GM23248 (cell line): ENCODE results near the gene GON4L. TPM values are rescaled to one million over a fixed set of nuclear protein-coding genes. Genes with fewer than 3 reads are reported as not detected.

Experiments used
- DNase-seq: peaks from one replicate; pipeline ENCODE4 v3.0.0-alpha.2; 2015
- H2AFZ ChIP-seq: fragments of 200-600 bp; sonication (generic); 2 replicates; pipeline ENCODE4 v1.6.1; 2016; ENCODE audit warnings: antibody characterized with exemption
- H3F3A ChIP-seq: fragments of 200-600 bp; sonication (generic); 2 replicates; pipeline ENCODE4 v1.6.1; 2016; ENCODE audit warnings: mild to moderate bottlenecking, antibody characterized with exemption, mixed run types; ENCODE audit not compliant: insufficient read depth
- H3K27ac ChIP-seq: fragments of 200-600 bp; sonication (generic); 2 replicates; pipeline ENCODE4 v1.5.1; 2016; ENCODE audit warnings: mild to moderate bottlenecking
- H3K27me3 ChIP-seq: fragments of 200-600 bp; sonication (generic); replicated peaks from 2 replicates; pipeline ENCODE4 v1.6.1; 2016; ENCODE audit warnings: mild to moderate bottlenecking; ENCODE audit not compliant: insufficient read depth
- H3K36me3 ChIP-seq: fragments of 200-600 bp; sonication (generic); 2 replicates; pipeline ENCODE4 v1.6.1; 2016; ENCODE audit warnings: low read depth, mild to moderate bottlenecking
- H3K4me1 ChIP-seq: fragments of 200-600 bp; sonication (generic); 2 replicates; pipeline ENCODE4 v1.6.1; 2016; ENCODE audit warnings: mild to moderate bottlenecking; ENCODE audit not compliant: insufficient read depth
- H3K4me2 ChIP-seq: fragments of 200-600 bp; sonication (generic); one replicate; pipeline ENCODE4 v1.6.1; 2016; ENCODE audit warnings: mild to moderate bottlenecking; ENCODE audit not compliant: unreplicated experiment
- H3K4me3 ChIP-seq: fragments of 200-600 bp; sonication (generic); 2 replicates; pipeline ENCODE4 v1.5.1; 2016; ENCODE audit warnings: mild to moderate bottlenecking
- H3K79me2 ChIP-seq: fragments of 200-600 bp; sonication (generic); 2 replicates; pipeline ENCODE4 v1.6.1; 2016; ENCODE audit warnings: mild to moderate bottlenecking; ENCODE audit not compliant: insufficient read depth
- H3K9ac ChIP-seq: fragments of 200-600 bp; sonication (generic); 2 replicates; pipeline ENCODE4 v1.6.1; 2016; ENCODE audit warnings: mild to moderate bottlenecking
- H3K9me2 ChIP-seq: fragments of 200-600 bp; sonication (generic); 2 replicates; pipeline ENCODE4 v1.6.1; 2016; ENCODE audit warnings: mixed run types, mild to moderate bottlenecking, moderate library complexity; ENCODE audit not compliant: insufficient read depth
- H3K9me3 ChIP-seq: fragments of 200-600 bp; sonication (generic); one replicate; pipeline ENCODE4 v1.6.1; 2017; ENCODE audit warnings: low read depth
- H4K20me1 ChIP-seq: fragments of 200-600 bp; sonication (generic); 2 replicates; pipeline ENCODE4 v1.6.0; 2016; ENCODE audit not compliant: insufficient read depth
- EZH2 ChIP-seq: fragments of 200-600 bp; sonication (generic); IDR thresholded peaks from 2 replicates; pipeline ENCODE4 v1.6.1; 2018; ENCODE audit warnings: antibody characterized with exemption, mild to moderate bottlenecking; ENCODE audit not compliant: insufficient read depth, poor library complexity, severe bottlenecking
- EZH2phosphoT487 ChIP-seq: fragments of 200-600 bp; sonication (generic); IDR thresholded peaks from 2 replicates; pipeline ENCODE4 v1.6.1; 2018; ENCODE audit warnings: antibody characterized with exemption, moderate library complexity, mild to moderate bottlenecking, low read depth; ENCODE audit not compliant: insufficient read depth
- WGBS, 2 experiments: methylation state at CpG; one replicate each; pipeline ENCODE4 v1.1.6; 2015 to 2017; ENCODE audit warnings: low lambda C conversion rate in 2 of 2, low coverage in 1 of 2; ENCODE audit errors: missing lambda C conversion rate in 2 of 2; 5-methylcytosine and 5-hydroxymethylcytosine counted together
- in situ Hi-C: fragments of 300-500 bp; cut with MboI; formaldehyde crosslinking; loops from 2 replicates; pipeline ENCODE4 v1.15.0; 2020
- polyA plus RNA-seq: library from polyadenylated mRNA; unstranded; fragments of >200 nt; fragmentation: Nextera tagmentation; extraction: Ambion mirVana; gene quantifications from 2 replicates; pipeline ENCODE4 v1.2.1, GENCODE V29; 2016
- total RNA-seq: library from RNA; depleted of rRNA; stranded (reverse); fragments of >200 nt; shearing (Covaris generic); gene quantifications from 2 replicates; pipeline ENCODE4 v1.2.3, GENCODE V29; 2014

Gene GON4L
- total and polyA plus RNA-seq, 2 experiments from 2014 or later, result 20.4 to 30.3 TPM

GRCh38 chr1:155859881-155860871 lies 3.2 kb upstream of the GON4L start:
- Histone ChIP-seq H3K9ac (peak overlapping the region; percentile 88), H4K20me1 (no peaks in the 10 kb centered on the region), H2AFZ (peak overlapping the region; percentile 94), H3K79me2 (peaks cover 55% of the 10 kb centered on the region), H3K4me3 (peak overlapping the region; percentile 75), H3F3A (peaks cover 32% of the 10 kb centered on the region), H3K9me3 (no peaks in the 10 kb centered on the region), H3K4me1 (peaks cover 26% of the 10 kb centered on the region), H3K9me2 (no peaks in the 10 kb centered on the region), H3K36me3 (no peaks in the 10 kb centered on the region), H3K27me3 (no peaks in the 10 kb centered on the region), H3K27ac (peak overlapping the region; percentile 90), H3K4me2 (peak overlapping the region; percentile 79)
- in situ Hi-C loops, result no loop called here
- DNase-seq, result peak; percentile 88
- WGBS, 2 experiments, result 3 to 4% methylated on average over 20 to 35 of the region's 35 CpGs
- no peak for TF ChIP-seq EZH2phosphoT487
- TF ChIP-seq EZH2, result no peak

- H4K20me1 ChIP-seq, result no peaks in the 10 kb centered on the region
- TF ChIP-seq EZH2 (no peak), EZH2phosphoT487 (no peak)
- 2% methylated on average over 29 to 32 of the region's 33 CpGs for WGBS, 2 experiments
- H3K9me2 ChIP-seq, result no peaks in the 10 kb centered on the region
- peak within 1 kb of the TSS; percentile 79 for H3K4me2 ChIP-seq
- H3K27me3 ChIP-seq, result no peaks in the 10 kb centered on the region
- H3K4me3 ChIP-seq, result peak within 1 kb of the TSS; percentile 75
- peak within 1 kb of the TSS; percentile 88 for H3K9ac ChIP-seq
- peak within 1 kb of the TSS; percentile 94 for H2AFZ ChIP-seq
- peak; percentile 100 for DNase-seq
- peaks cover 64% of the 10 kb centered on the region for H3K79me2 ChIP-seq
- in situ Hi-C loops, result no loop called here
- peaks cover 26% of the 10 kb centered on the region for H3K4me1 ChIP-seq
- H3K27ac ChIP-seq, result peak within 1 kb of the TSS; percentile 90
- peaks cover 3% of the 10 kb centered on the region; the same call in 1 of the 2 replicates for H3K36me3 ChIP-seq
- H3K9me3 ChIP-seq, result no peaks in the 10 kb centered on the region
- peaks cover 32% of the 10 kb centered on the region for H3F3A ChIP-seq
These were observed 2.3 kb upstream of the GON4L start, which contains the start of gene SYT11 for GRCh38 chr1:155859234-155859829. SYT11 (plus strand) TSS chr1:155859567; CDS start chr1:155859762, 195 bp downstream.

GRCh38 chr1:155858800-155859233 lies 1.8 kb upstream of the GON4L start:
- in situ Hi-C loops, result no loop called here
- Histone ChIP-seq H4K20me1 (no peaks in the 10 kb centered on the region), H3K4me2 (peak overlapping the region; percentile 77), H3K9me2 (no peaks in the 10 kb centered on the region), H3K27me3 (no peaks in the 10 kb centered on the region), H3K9me3 (no peaks in the 10 kb centered on the region), H3K27ac (peak overlapping the region; percentile 90), H3K4me1 (peaks cover 26% of the 10 kb centered on the region), H2AFZ (peak overlapping the region; percentile 87), H3K36me3 (peaks cover 6% of the 10 kb centered on the region), H3K4me3 (peak overlapping the region; percentile 75), H3K9ac (peak overlapping the region; percentile 79), H3K79me2 (peaks cover 64% of the 10 kb centered on the region), H3F3A (peaks cover 32% of the 10 kb centered on the region)
- no peak for TF ChIP-seq EZH2
- TF ChIP-seq EZH2phosphoT487, result no peak
- 48 to 54% methylated on average over 12 of the region's 12 CpGs for WGBS, 2 experiments
- peak; percentile 74 for DNase-seq

DNA sequence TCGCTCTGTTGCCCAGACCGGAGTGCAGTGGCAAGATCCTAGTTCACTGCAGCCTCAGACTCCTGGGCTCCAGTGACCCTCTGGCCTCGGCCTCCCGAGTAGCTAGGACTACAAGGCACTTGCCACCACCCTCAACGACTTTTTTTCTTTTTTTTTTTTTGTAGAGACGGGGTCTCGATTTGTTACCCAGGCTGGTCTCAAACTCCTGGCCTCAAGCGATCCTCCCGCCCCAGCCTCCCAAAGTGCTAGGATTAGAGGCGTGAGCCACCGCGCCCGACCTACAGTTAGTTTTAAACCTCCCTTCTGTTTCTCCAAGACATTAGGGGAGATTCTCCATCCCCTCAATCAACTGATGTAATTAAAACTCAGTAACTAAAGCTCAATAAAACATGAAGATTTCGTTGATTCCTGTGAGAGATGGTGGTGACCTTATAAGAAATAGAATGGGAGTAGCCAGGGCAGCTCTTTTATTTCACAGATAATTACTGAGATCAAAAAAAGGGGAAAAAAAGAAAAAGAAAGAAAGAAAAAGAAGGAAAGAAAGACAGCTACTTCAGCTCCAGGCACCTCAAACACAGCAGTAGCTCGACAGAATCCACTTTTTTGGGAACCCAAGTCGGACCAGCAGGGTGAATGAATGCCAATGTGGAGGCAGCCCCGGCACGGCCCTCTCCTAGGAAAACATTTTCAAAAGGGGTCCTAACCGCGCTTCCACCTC lies 598 bp downstream of the GON4L start:
- peak overlapping the region; percentile 87 for H2AFZ ChIP-seq
- peak overlapping the region; percentile 99 for H3K4me2 ChIP-seq
- H3K9me3 ChIP-seq, result no peaks in the 10 kb centered on the region
- no peaks in the 10 kb centered on the region for H3K9me2 ChIP-seq
- H3K27me3 ChIP-seq, result no peaks in the 10 kb centered on the region
- in situ Hi-C loops, result no loop called here
- 51 to 54% methylated on average over 20 of the region's 20 CpGs for WGBS, 2 experiments
- peaks cover 26% of the 10 kb centered on the region for H3K4me1 ChIP-seq
- peak overlapping the region; percentile 97 for H3K4me3 ChIP-seq
- no peak for DNase-seq
- H3F3A ChIP-seq, result peaks cover 29% of the 10 kb centered on the region
- H3K27ac ChIP-seq, result peak overlapping the region; percentile 21; the same call in 1 of the 2 replicates
- H3K9ac ChIP-seq, result peak overlapping the region; percentile 93
- TF ChIP-seq EZH2phosphoT487 (no peak), EZH2 (no peak)
- H3K36me3 ChIP-seq, result peaks cover 20% of the 10 kb centered on the region
- no peaks in the 10 kb centered on the region for H4K20me1 ChIP-seq
- H3K79me2 ChIP-seq, result peaks cover 65% of the 10 kb centered on the region
